ENCODE measurements around the gene CAMK4. TPM values are rescaled to one million over a fixed set of nuclear protein-coding genes. Genes with fewer than 3 reads are reported as not detected.

Gene CAMK4
- total RNA-seq, 4 donors from 2014 or later = 0.42 to 5.3 (median 3.5) TPM

DNA sequence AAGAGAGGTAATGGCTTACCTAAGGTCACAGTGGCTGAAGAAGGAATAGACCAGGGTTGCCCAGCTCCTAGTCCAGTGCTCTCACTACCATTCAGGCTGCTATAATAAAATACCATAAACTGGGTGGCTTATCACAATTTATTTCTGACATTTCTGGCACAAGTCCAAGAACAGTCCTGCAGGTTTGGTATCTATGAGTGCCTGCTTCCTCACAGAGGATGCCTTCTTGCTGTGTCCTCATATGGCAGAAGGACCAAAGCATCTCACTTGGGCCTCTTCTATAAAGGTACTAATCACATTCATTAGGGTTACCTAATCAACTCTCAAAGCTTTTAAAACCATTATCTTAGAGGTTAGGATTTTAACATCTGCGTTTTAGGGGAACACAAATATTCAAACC, 271.0 kb downstream of the CAMK4 start:
- 96% methylated on average over 1 of the region's 1 CpG for WGBS
- TF ChIP-seq POLR2A (IDR thresholded peaks at IDR 0.05; ENCODE audit: low read depth) = no peak
- TF ChIP-seq, protein P1, sequence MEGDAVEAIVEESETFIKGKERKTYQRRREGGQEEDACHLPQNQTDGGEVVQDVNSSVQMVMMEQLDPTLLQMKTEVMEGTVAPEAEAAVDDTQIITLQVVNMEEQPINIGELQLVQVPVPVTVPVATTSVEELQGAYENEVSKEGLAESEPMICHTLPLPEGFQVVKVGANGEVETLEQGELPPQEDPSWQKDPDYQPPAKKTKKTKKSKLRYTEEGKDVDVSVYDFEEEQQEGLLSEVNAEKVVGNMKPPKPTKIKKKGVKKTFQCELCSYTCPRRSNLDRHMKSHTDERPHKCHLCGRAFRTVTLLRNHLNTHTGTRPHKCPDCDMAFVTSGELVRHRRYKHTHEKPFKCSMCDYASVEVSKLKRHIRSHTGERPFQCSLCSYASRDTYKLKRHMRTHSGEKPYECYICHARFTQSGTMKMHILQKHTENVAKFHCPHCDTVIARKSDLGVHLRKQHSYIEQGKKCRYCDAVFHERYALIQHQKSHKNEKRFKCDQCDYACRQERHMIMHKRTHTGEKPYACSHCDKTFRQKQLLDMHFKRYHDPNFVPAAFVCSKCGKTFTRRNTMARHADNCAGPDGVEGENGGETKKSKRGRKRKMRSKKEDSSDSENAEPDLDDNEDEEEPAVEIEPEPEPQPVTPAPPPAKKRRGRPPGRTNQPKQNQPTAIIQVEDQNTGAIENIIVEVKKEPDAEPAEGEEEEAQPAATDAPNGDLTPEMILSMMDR (IDR thresholded peaks at IDR 0.05) = no peak
- TF ChIP-seq POLR2AphosphoS5 (IDR thresholded peaks at IDR 0.05) = no peak
- no peak for TF ChIP-seq EP300 (IDR thresholded peaks at IDR 0.05)
- intact Hi-C loops (cut with DNase I) = no loop called here
- Histone ChIP-seq H3K27me3 (no peaks in the 10 kb centered on the region), H3K27ac (replicated peaks in 1 of 4) (no peak overlapping the region), H3K4me1 (peaks cover 0 to 6% (median 0%) of the 10 kb centered on the region in 4 donors), H3K36me3 (peaks cover 0 to 15% (median 6%) of the 10 kb centered on the region in 4 donors), H3K9me3 (no peaks in the 10 kb centered on the region), H3K4me3 (no peak overlapping the region)
- DNase-seq (ENCODE audit: extremely low spot score) = no peak

DNA sequence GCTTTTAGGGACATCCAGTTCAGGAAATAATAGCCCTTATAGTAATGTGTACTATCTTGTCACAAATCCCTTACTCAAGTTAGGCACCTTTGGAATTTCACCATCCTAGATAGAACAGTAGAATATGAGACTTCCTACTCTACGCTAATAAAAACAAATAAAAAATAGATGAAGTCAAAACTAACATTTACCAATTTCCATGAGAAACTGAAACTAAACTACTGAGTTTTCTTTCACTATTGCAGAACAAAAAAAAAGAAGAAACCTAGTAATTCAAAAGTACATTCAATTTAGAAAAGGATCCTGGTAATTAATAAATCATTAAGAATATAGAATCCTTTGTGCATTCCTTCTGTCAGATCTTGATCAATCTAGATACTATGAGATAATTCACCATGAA, 274.2 kb downstream of the CAMK4 start:
- Histone ChIP-seq H3K4me1 (peaks cover 0 to under 1% (median 0%) of the 10 kb centered on the region in 4 donors), H3K9me3 (no peaks in the 10 kb centered on the region), H3K27me3 (no peaks in the 10 kb centered on the region), H3K4me3 (no peak overlapping the region), H3K27ac (replicated peaks in 1 of 4) (no peak overlapping the region), H3K36me3 (peaks cover 0 to 30% (median 10%) of the 10 kb centered on the region in 4 donors)
- WGBS = 86% methylated on average over 1 of the region's 1 CpG
- TF ChIP-seq POLR2A (IDR thresholded peaks at IDR 0.05; ENCODE audit: low read depth) (no peak), EP300 (IDR thresholded peaks at IDR 0.05) (no peak), POLR2AphosphoS5 (IDR thresholded peaks at IDR 0.05) (no peak)
- TF ChIP-seq, protein P1 (IDR thresholded peaks at IDR 0.05) = no peak
- no peak for DNase-seq (ENCODE audit: extremely low spot score)
- intact Hi-C loops (cut with DNase I) = no loop called here

DNA sequence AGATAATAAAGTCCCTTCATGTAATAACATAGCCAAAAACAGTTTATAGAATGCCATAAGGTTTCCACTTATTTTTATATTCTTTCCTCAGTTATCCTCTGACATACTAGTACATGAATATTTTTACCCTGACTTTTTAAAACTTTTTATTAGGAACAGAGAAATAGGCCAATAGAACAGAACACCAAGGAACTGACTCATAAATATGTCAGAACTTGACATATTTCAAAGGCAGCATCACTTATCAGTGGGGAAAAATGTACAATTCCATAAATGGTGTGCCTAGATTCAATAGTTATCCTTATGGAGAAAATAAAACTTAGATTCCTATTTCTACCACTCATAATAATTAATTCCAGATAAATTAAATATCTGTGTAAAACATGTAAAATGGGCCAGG, 278.8 kb downstream of the CAMK4 start:
- H3K27me3 ChIP-seq = no peaks in the 10 kb centered on the region
- peaks cover 0 to 11% (median 10%) of the 10 kb centered on the region in 4 donors for H3K4me1 ChIP-seq
- intact Hi-C loops (cut with DNase I) = no loop called here
- peaks cover 0 to 30% (median 13%) of the 10 kb centered on the region in 4 donors for H3K36me3 ChIP-seq
- no peak overlapping the region for H3K4me3 ChIP-seq
- no peak overlapping the region for H3K27ac ChIP-seq (replicated peaks in 1 of 4)
- no peak for DNase-seq (ENCODE audit: extremely low spot score)
- TF ChIP-seq POLR2AphosphoS5 (IDR thresholded peaks at IDR 0.05) (no peak), EP300 (IDR thresholded peaks at IDR 0.05) (no peak), POLR2A (IDR thresholded peaks at IDR 0.05; ENCODE audit: low read depth) (no peak)
- TF ChIP-seq, protein P1 (IDR thresholded peaks at IDR 0.05) = no peak
- no peaks in the 10 kb centered on the region for H3K9me3 ChIP-seq

DNA sequence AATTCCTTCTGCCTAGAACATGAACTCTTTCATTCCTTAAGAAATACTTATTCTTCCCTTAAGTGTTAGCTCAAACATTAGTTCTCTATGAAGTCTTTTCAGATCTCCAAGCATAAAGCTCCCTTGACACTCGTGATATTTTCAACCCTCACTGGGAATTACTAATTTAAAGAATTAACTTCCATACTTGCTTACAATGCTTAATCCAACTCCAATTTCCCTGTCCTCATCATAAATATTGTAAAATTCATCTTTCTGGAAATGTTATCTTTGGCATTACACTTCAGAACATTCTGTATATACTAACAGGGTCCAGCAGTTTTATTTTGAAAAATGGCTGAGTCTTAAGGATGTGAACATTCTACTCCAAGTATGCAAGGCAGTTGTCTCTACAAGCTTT, 280.9 kb downstream of the CAMK4 start:
- H3K4me3 ChIP-seq = no peak overlapping the region
- H3K9me3 ChIP-seq = no peaks in the 10 kb centered on the region
- H3K4me1 ChIP-seq = peaks cover 2 to 17% (median 11%) of the 10 kb centered on the region in 4 donors
- no peak for DNase-seq (ENCODE audit: extremely low spot score)
- intact Hi-C loops (cut with DNase I) = no loop called here
- 38% methylated on average over 1 of the region's 1 CpG for WGBS
- TF ChIP-seq POLR2AphosphoS5 (IDR thresholded peaks at IDR 0.05) = no peak
- TF ChIP-seq EP300 (IDR thresholded peaks at IDR 0.05) = no peak
- no peak for TF ChIP-seq POLR2A (IDR thresholded peaks at IDR 0.05; ENCODE audit: low read depth)
- TF ChIP-seq, protein P1 (IDR thresholded peaks at IDR 0.05) = no peak
- H3K27me3 ChIP-seq = no peaks in the 10 kb centered on the region
- H3K27ac ChIP-seq (replicated peaks in 1 of 4) = peak overlapping the region in 1 of 4 donors; percentile 25
- H3K36me3 ChIP-seq = peaks cover 0 to 15% (median 8%) of the 10 kb centered on the region in 4 donors

DNA sequence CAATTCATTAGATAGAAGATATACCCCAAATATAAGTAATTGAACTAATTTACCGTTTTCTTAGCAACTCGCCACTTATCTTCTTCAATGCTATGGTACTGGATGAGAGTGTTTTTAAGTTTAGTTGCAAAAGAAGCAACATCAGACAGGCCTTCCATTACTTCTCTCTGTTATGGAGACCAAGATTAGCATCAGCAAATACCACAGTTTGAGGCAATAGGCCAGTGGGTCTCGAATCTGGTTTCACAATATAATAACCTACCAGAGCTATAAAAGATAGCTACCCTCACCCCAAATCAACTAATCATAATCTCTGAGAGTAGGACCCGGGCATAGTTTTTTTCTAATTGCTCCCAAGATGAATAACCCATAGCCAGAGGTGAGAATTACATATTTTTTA, 283.1 kb downstream of the CAMK4 start:
- H3K27me3 ChIP-seq = no peaks in the 10 kb centered on the region
- DNase-seq (ENCODE audit: extremely low spot score) = no peak
- peaks cover 5 to 33% (median 23%) of the 10 kb centered on the region in 4 donors for H3K4me1 ChIP-seq
- no peak overlapping the region for H3K4me3 ChIP-seq
- no peaks in the 10 kb centered on the region for H3K9me3 ChIP-seq
- WGBS = 96% methylated on average over 4 of the region's 4 CpGs
- no peak overlapping the region for H3K27ac ChIP-seq (replicated peaks in 1 of 4)
- peaks cover 0 to 6% (median under 1%) of the 10 kb centered on the region in 4 donors for H3K36me3 ChIP-seq
- TF ChIP-seq, protein P1 (IDR thresholded peaks at IDR 0.05) = no peak
- TF ChIP-seq POLR2AphosphoS5 (IDR thresholded peaks at IDR 0.05) (no peak), POLR2A (IDR thresholded peaks at IDR 0.05; ENCODE audit: low read depth) (no peak), EP300 (IDR thresholded peaks at IDR 0.05) (no peak)
- intact Hi-C loops (cut with DNase I) = no loop called here
